Gastrocnemius medialis (tissue), 4 donors: ENCODE measurements around the gene TEX51. TPM values are rescaled to one million over a fixed set of nuclear protein-coding genes. Genes with fewer than 3 reads are reported as not detected.

ENCODE experiments used
- ATAC-seq, 2 donors: fragments of 150-250 bp; one replicate each; pipeline ENCODE4 v1.9.1; 2016
- DNase-seq, 2 donors: peaks; one replicate each; pipeline ENCODE4 v3.0.0-alpha.2; 2019
- H3K27ac ChIP-seq, 4 donors: fragments of 200-600 bp; sonication (generic); 1 replicate in 1 of 4; 2 replicates in 3 of 4; pipeline ENCODE4 v1.5.1; 2016 to 2018; ENCODE audit warnings: mild to moderate bottlenecking in 2 of 4, moderate library complexity in 1 of 4
- H3K27me3 ChIP-seq, 3 donors: fragments of 200-600 bp; sonication (generic) in 2 of 3; 1 replicate in 1 of 3; 2 replicates in 2 of 3; pipeline versions ENCODE4 v1.5.1 to v1.6.0; 2016 to 2019; ENCODE audit warnings: mild to moderate bottlenecking in 1 of 3, moderate library complexity in 1 of 3
- H3K36me3 ChIP-seq, 2 donors: fragments of 200-600 bp; sonication (generic) in 1 of 2; one replicate each; pipeline ENCODE4 v1.5.1; 2017 to 2018
- H3K4me1 ChIP-seq, 2 donors: fragments of 200-600 bp; sonication (generic) in 1 of 2; one replicate each; pipeline ENCODE4 v1.5.1; 2016 to 2017; ENCODE audit warnings: mild to moderate bottlenecking in 2 of 2
- H3K4me3 ChIP-seq, 4 donors: fragments of 200-600 bp; sonication (generic) in 3 of 4; 1 replicate in 1 of 4; 2 replicates in 3 of 4; pipeline ENCODE4 v1.5.1; 2016 to 2019; ENCODE audit warnings: mild to moderate bottlenecking in 2 of 4
- H3K9me3 ChIP-seq, 3 donors: fragments of 200-600 bp; sonication (generic) in 2 of 3; 1 replicate in 1 of 3; 2 replicates in 2 of 3; pipeline ENCODE4 v1.5.1; 2016 to 2019
- POLR2A ChIP-seq, 2 donors: fragments of 450-650 bp; IDR thresholded peaks; one replicate each; pipeline ENCODE4 v1.6.1; 2017; ENCODE audit warnings: antibody characterized with exemption in 2 of 2, mild to moderate bottlenecking in 2 of 2, moderate library complexity in 2 of 2
- in situ Hi-C, 4 donors: fragments of 200-750 bp; cut with MboI; loops; one replicate each; pipeline versions ENCODE4 v1.15.0 to v1.8.0; 2017; ENCODE audit warnings: low sequenced_read_pairs in 4 of 4
- intact Hi-C: fragments of 100-400 bp; cut with DNase I; formaldehyde crosslinking; loops from one replicate; pipeline ENCODE4 v1.15.1; 2023; ENCODE audit warnings: low total_unique reads
- total RNA-seq, 4 donors: library from RNA; depleted of rRNA; stranded (reverse); fragments of >200 nt; gene quantifications; one replicate each; pipeline versions ENCODE4 v1.1.0 to v1.2.3, GENCODE V29; 2016
- TF ChIP-seq, protein P1 (sequence below), 5 experiments: fragments of 450-650 bp in 3 of 5; fragments of 200-600 bp in 2 of 5; sonication (generic) in 2 of 5; IDR thresholded peaks in 4 of 5; conservative IDR thresholded peaks in 1 of 5; 1 replicate in 4 of 5; 2 replicates in 1 of 5; pipeline ENCODE4 v1.5.1; 2016 to 2019; ENCODE audit warnings: antibody characterized with exemption in 5 of 5, mild to moderate bottlenecking in 3 of 5, moderate library complexity in 3 of 5

TEX51 gene
- total RNA-seq, 4 donors from 2014 or later, result not detected

DNA sequence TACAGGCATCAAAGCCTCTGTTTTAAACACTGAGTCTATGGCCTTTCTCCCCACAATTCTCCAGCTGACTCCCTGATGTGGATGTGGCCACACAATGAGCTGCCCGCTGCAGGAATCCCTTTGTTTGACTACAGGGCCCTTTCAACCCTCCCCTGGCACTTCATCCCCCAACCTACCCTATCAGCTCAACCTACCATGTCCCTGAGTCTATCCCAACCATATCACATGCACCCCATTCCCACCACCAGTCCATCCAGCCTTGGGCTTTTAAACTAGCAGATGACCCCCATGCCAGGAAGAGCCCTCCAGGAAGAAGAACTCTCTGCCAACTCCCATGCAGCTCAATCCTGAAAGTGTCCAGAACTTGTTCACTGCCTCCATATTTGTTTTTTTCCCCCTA is 46.9 kb upstream of the TEX51 start:
- Histone ChIP-seq H3K27me3 (no peaks in the 10 kb centered on the region), H3K4me1 (no peaks in the 10 kb centered on the region), H3K4me3 (no peak overlapping the region), H3K36me3 (no peaks in the 10 kb centered on the region), H3K27ac (peak overlapping the region in 1 of 4 donors; percentile 22), H3K9me3 (no peaks in the 10 kb centered on the region)
- DNase-seq, result no peak
- intact Hi-C loops (no loop called here), in situ Hi-C loops (no loop called here)
- TF ChIP-seq POLR2A (IDR thresholded peaks at IDR 0.05), result no peak
- TF ChIP-seq, protein P1, sequence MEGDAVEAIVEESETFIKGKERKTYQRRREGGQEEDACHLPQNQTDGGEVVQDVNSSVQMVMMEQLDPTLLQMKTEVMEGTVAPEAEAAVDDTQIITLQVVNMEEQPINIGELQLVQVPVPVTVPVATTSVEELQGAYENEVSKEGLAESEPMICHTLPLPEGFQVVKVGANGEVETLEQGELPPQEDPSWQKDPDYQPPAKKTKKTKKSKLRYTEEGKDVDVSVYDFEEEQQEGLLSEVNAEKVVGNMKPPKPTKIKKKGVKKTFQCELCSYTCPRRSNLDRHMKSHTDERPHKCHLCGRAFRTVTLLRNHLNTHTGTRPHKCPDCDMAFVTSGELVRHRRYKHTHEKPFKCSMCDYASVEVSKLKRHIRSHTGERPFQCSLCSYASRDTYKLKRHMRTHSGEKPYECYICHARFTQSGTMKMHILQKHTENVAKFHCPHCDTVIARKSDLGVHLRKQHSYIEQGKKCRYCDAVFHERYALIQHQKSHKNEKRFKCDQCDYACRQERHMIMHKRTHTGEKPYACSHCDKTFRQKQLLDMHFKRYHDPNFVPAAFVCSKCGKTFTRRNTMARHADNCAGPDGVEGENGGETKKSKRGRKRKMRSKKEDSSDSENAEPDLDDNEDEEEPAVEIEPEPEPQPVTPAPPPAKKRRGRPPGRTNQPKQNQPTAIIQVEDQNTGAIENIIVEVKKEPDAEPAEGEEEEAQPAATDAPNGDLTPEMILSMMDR (IDR thresholded peaks at IDR 0.05 in 4 of 5, conservative IDR thresholded peaks at IDR 0.05 in 1 of 5), result no peak
- ATAC-seq, result no peak

DNA sequence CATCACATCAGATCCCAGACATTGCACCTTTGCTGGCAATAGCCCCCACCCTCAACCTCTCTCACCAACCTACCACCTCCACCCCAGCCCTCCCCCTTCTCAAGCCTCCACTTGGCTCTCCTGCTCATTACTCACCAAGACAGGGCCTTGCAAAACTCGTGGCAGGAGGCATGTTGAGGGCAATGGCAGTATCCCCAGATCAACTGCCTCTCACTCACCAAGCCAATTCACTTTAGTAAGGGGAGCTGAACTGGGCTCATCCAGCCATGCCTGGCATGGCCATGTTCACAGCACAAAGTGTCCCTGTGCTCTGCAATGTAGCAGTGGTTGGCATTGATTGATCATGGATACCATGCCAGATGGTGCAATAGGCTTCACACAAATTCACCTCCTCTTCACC is 46.3 kb upstream of the TEX51 start:
- ATAC-seq (peak; percentile 18 to 68), DNase-seq (peak in 1 of 2 donors; percentile 15)
- intact Hi-C loops, result no loop called here
- Histone ChIP-seq H3K27me3 (no peaks in the 10 kb centered on the region), H3K9me3 (no peaks in the 10 kb centered on the region), H3K36me3 (no peaks in the 10 kb centered on the region), H3K27ac (peak overlapping the region in 1 of 4 donors; percentile 44), H3K4me1 (no peaks in the 10 kb centered on the region), H3K4me3 (no peak overlapping the region)
- in situ Hi-C loops, result no loop called here
- TF ChIP-seq, protein P1 (IDR thresholded peaks at IDR 0.05 in 4 of 5, conservative IDR thresholded peaks at IDR 0.05 in 1 of 5), result no peak
- TF ChIP-seq POLR2A (IDR thresholded peaks at IDR 0.05), result no peak

DNA sequence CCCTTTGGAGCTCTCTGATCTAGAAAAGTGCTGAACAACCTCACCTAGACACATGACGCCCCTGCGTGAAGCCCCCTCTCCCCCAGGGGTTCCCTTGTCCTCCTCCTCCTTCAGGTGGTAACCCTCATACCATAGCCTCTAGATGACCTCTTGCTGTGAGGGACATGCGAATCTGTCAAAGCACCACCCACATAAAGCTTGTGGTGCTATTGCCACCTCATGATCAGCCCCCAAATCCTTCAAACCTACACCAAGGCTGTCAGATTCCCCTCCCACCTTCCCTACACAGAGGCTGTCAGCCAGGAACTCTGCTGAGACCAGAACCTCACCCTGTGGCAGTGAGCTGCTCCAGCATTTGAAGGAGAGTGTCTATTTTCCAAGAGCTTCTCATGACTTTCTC is 43.1 kb upstream of the TEX51 start:
- Histone ChIP-seq H3K4me3 (no peak overlapping the region), H3K36me3 (no peaks in the 10 kb centered on the region), H3K9me3 (no peaks in the 10 kb centered on the region), H3K4me1 (no peaks in the 10 kb centered on the region), H3K27me3 (no peaks in the 10 kb centered on the region), H3K27ac (no peak overlapping the region)
- DNase-seq (no peak), ATAC-seq (no peak)
- intact Hi-C loops, result no loop called here
- TF ChIP-seq POLR2A (IDR thresholded peaks at IDR 0.05), result no peak
- TF ChIP-seq, protein P1 (IDR thresholded peaks at IDR 0.05 in 4 of 5, conservative IDR thresholded peaks at IDR 0.05 in 1 of 5), result no peak
- in situ Hi-C loops, result no loop called here

DNA sequence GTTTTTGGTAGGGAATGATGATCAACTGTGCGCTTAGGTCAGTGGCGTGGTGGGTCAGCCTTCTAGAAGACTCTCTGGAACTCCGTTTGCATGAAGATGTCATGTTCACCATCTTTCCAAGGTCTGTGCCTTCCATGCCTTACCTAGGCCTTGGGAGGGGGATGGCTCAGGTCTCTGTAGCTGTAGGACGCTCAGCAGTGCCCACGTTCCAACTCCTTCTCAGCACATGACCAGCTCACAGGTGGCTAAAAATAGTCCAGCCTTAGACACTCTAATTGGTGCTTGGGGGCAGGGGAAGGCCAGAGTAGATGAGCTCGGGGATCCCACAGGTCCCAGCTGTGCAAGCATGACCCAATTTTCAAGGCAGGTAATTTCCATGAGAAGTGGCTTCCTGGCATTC is 42.3 kb upstream of the TEX51 start:
- no peak for ATAC-seq
- TF ChIP-seq, protein P1 (IDR thresholded peaks at IDR 0.05 in 4 of 5, conservative IDR thresholded peaks at IDR 0.05 in 1 of 5), result no peak
- TF ChIP-seq POLR2A (IDR thresholded peaks at IDR 0.05), result no peak
- no peaks in the 10 kb centered on the region for H3K9me3 ChIP-seq
- intact Hi-C loops, result no loop called here
- in situ Hi-C loops, result no loop called here
- no peak overlapping the region for H3K4me3 ChIP-seq
- H3K4me1 ChIP-seq, result no peaks in the 10 kb centered on the region
- H3K27me3 ChIP-seq, result no peaks in the 10 kb centered on the region
- no peak for DNase-seq
- H3K27ac ChIP-seq, result no peak overlapping the region
- H3K36me3 ChIP-seq, result no peaks in the 10 kb centered on the region

DNA sequence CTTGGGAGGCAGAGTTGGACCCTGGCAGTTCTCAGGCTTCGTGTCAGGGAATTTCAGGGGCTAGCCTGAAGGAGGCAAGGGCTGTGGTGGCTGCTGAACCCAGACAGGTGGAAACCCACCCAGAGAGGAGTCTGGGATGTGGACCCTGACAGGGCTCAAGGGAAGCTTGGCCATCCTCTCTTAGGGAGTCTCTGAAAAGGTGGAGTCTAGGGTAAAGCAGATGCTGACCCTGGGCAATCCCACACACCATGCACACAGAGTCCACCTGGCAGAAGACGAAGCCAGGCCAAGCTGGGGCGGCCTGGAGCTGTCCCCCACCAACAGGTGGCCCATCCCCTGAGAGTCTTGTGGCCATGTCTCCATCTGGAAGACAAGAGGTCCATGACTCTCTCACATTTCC is 41.2 kb upstream of the TEX51 start:
- Histone ChIP-seq H3K9me3 (no peaks in the 10 kb centered on the region), H3K4me3 (no peak overlapping the region), H3K27ac (no peak overlapping the region), H3K36me3 (no peaks in the 10 kb centered on the region), H3K4me1 (no peaks in the 10 kb centered on the region), H3K27me3 (no peaks in the 10 kb centered on the region)
- in situ Hi-C loops (no loop called here), intact Hi-C loops (no loop called here)
- ATAC-seq, result no peak
- TF ChIP-seq POLR2A (IDR thresholded peaks at IDR 0.05), result no peak
- TF ChIP-seq, protein P1 (IDR thresholded peaks at IDR 0.05 in 4 of 5, conservative IDR thresholded peaks at IDR 0.05 in 1 of 5), result no peak
- no peak for DNase-seq
